ENCODE data around the gene CLASP2.

GRCh38 chr3:33652736-33653135, 65.3 kb downstream of the CLASP2 start:
- TF ChIP-seq POLR2A (IDR thresholded peaks at IDR 0.05; ENCODE audit: low read depth) (no peak), CTCF (IDR thresholded peaks at IDR 0.05) (no peak), EP300 (IDR thresholded peaks at IDR 0.05) (no peak)

Data from esophagus muscularis mucosa (tissue), 4 donors.